Measurements from ENCODE around the gene KIAA0513.

The KIAA0513 gene

GRCh38 chr16:85136702-85137322, 109.2 kb downstream of the KIAA0513 start:
- peak; percentile 15 for DNase-seq (ENCODE audit: low read depth)
- H3K4me3 ChIP-seq (ENCODE audit: low read depth, low read length), result no peak overlapping the region; the same call in 1 of the 2 replicates
- TF ChIP-seq, protein P1, sequence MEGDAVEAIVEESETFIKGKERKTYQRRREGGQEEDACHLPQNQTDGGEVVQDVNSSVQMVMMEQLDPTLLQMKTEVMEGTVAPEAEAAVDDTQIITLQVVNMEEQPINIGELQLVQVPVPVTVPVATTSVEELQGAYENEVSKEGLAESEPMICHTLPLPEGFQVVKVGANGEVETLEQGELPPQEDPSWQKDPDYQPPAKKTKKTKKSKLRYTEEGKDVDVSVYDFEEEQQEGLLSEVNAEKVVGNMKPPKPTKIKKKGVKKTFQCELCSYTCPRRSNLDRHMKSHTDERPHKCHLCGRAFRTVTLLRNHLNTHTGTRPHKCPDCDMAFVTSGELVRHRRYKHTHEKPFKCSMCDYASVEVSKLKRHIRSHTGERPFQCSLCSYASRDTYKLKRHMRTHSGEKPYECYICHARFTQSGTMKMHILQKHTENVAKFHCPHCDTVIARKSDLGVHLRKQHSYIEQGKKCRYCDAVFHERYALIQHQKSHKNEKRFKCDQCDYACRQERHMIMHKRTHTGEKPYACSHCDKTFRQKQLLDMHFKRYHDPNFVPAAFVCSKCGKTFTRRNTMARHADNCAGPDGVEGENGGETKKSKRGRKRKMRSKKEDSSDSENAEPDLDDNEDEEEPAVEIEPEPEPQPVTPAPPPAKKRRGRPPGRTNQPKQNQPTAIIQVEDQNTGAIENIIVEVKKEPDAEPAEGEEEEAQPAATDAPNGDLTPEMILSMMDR (IDR thresholded peaks at IDR 0.05; ENCODE audit: control insufficient read depth, extremely low read depth, insufficient read depth), result no peak

DNA sequence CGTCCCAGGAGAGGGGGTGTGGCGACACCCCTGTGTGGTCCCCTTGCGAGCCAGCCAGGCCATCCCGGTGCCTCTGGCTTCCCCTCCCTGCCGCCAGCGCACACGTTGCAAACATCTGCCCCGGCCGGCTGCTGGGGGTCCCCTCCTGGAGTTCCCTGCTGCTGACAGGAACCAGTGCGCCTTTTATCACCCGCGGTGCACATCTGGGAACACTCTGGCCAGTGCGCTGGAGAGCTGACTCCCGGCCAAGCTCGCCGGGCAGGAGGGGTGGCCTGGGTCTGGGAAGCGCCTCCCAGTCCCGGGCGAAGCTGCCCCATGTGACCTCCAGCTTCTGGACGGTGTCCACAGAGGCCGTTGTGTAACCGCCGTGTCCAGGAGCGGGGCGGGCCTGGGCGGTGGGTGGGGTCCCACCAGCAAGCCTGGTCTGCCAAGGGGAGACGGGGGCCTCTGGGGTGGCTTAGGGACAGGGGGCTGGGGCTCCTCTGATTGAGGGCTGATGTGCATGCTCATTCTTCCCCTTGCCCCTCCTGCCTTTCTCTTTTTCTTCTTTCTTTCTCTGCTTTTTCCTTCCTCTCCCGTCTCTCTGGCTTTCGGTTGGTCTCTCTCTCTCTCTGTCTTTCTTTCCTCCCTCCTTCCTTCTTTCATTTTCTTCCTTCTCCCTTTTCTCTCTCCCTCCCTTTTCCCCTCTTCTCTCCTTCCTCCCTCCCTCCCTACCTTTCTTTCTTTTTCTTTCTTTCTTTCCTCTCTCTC, 109.9 kb downstream of the KIAA0513 start:
- TF ChIP-seq, protein P1 (IDR thresholded peaks at IDR 0.05; ENCODE audit: control insufficient read depth, extremely low read depth, insufficient read depth), result no peak
- H3K4me3 ChIP-seq (ENCODE audit: low read depth, low read length), result peak overlapping the region; percentile 31
- DNase-seq (ENCODE audit: low read depth), result peak; percentile 57

DNA sequence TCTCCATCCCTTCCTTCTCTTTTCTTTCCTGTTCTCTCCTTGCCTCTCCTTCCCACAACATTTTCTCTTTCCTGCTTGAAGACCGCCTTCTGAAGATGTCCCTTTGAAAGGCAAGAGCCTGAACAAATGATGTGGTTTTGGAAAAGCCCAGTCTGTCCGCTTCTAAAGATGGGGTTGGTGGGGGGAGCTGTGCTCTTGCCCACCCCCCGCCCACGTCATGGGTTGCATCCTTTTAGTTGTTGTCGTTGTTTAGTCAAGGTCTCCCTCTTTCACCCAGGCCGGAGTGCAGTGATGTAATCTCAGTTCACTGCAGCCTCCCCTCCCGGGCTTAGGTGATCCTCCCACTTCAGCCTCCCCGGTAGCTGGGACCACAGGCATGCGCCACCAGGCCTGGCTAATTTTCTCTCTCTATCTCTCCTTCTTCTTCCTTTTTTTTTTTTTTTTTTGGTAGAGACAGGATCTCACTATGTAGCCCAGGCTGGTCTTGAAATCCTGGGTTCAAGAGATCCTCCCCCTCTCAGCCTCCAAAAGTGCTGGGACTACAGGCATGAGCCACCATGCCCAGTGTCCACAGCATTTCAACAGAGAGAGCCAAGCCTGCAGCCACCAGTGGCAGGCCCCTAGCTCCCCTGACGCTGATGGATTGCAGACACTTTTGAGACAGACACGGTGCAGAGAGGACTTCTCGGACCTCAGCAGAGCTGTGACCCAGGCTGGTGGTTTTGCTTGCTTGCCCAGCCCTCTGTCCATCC, 110.7 kb downstream of the KIAA0513 start:
- no peak overlapping the region for H3K4me3 ChIP-seq (ENCODE audit: low read depth, low read length)
- TF ChIP-seq, protein P1 (IDR thresholded peaks at IDR 0.05; ENCODE audit: control insufficient read depth, extremely low read depth, insufficient read depth), result no peak
- no peak for DNase-seq (ENCODE audit: low read depth)

GRCh38 chr16:85138825-85139627, 111.4 kb downstream of the KIAA0513 start:
- no peak for DNase-seq (ENCODE audit: low read depth)
- no peak overlapping the region for H3K4me3 ChIP-seq (ENCODE audit: low read depth, low read length)
- TF ChIP-seq, protein P1 (IDR thresholded peaks at IDR 0.05; ENCODE audit: control insufficient read depth, extremely low read depth, insufficient read depth), result no peak

DNA sequence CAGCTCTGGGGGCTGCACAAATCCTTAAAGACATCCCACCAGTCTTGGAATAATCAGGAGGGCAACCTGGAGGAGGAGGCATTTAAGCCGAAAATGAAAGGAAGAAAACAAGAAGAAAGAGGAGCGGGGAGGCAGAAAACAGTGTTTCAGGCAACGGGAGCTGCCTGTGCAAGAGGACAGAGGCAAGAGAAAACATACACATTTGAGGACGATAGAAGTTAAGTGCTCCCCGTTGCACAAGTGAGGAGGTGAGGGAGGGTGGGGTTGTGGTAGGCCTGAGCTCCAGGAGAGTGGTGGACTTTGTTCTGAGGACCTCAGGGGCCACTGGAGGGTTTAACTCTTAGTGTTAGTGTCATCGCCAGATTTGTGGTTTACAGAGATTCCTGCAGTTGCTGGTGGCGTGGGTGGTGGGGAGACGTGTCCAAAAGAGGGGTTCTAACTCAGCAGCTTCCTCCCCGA, 112.3 kb downstream of the KIAA0513 start:
- no peak for DNase-seq (ENCODE audit: low read depth)
- TF ChIP-seq, protein P1 (IDR thresholded peaks at IDR 0.05; ENCODE audit: control insufficient read depth, extremely low read depth, insufficient read depth), result no peak
- no peak overlapping the region for H3K4me3 ChIP-seq (ENCODE audit: low read depth, low read length)

DNA sequence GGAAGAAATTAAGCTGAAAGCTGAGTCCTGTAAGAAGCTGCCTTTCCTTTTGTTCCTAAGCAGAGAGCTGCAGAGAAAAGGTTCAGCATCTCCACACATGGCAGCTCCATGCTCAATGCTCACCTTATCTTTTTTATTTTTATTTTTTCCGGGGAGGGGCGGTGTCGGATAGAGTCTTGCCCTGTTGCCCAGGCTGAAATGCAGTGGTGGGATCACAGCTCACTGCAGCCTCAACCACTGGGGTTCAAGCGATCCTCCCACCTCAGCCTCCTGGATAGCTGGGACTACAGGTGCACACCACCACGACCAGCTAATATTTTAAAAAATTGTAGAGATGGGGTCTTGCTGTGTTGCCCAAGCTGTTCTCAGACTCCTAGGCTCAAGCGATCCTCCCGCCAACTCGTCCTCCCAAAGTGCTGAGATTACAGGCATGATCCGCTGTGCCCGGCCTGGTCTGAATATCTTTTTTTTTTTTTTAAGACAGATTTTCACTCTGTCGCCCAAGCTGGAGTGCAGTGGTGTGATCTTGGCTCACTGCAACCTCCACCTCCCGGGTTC, 112.9 kb downstream of the KIAA0513 start:
- no peak overlapping the region for H3K4me3 ChIP-seq (ENCODE audit: low read depth, low read length)
- TF ChIP-seq, protein P1 (IDR thresholded peaks at IDR 0.05; ENCODE audit: control insufficient read depth, extremely low read depth, insufficient read depth), result no peak
- no peak for DNase-seq (ENCODE audit: low read depth)

Data from LNCaP clone FGC (cell line).